OCI-LY3 (cell line): Measurements from ENCODE around the gene SIDT2.

Experiments
- CTCF ChIP-seq: fragments of 200-600, 300-600 bp; sonication (generic); IDR thresholded peaks from 2 replicates; pipeline ENCODE4 v1.5.1; 2014; ENCODE audit warnings: antibody characterized with exemption, low read length, low read depth
- EZH2phosphoT487 ChIP-seq: fragments of 200-600 bp; shearing (Covaris generic); IDR thresholded peaks from 2 replicates; pipeline ENCODE4 v1.6.1; 2018; ENCODE audit warnings: antibody characterized with exemption, mixed run types, low read depth

GRCh38 chr11:117231842-117232091 is 53.2 kb downstream of the SIDT2 start, which contains the start of gene PCSK7:
- TF ChIP-seq CTCF (no peak), EZH2phosphoT487 (no peak)
